Left lung (tissue), 10 donors: ENCODE measurements around the gene NUDT3. TPM values are rescaled to one million over a fixed set of nuclear protein-coding genes. Genes with fewer than 3 reads are reported as not detected.
A peak's percentile ranks its signal among the peaks of the same experiment; 100 is the strongest.

Experiments
- ATAC-seq: fragments of 200-7000 bp; cut with Tn5 transposase; one replicate; pipeline ENCODE4 v1.9.1; 2020; ENCODE audit warnings: moderate library complexity
- DNase-seq, 4 donors: peaks; one replicate each; pipeline ENCODE4 v3.0.0-alpha.2; 2013 to 2020
- H3K27ac ChIP-seq, 2 donors: fragments of 200-600 bp; sonication (generic) in 1 of 2; one replicate each; pipeline versions ENCODE4 v1.5.0 to v1.8.0; 2020 to 2021
- H3K27me3 ChIP-seq, 2 donors: fragments of 200-600 bp; sonication (generic) in 1 of 2; one replicate each; pipeline versions ENCODE4 v1.5.0 to v1.8.0; 2020 to 2021
- H3K36me3 ChIP-seq, 2 donors: fragments of 200-600 bp; sonication (generic) in 1 of 2; one replicate each; pipeline versions ENCODE4 v1.5.0 to v1.8.0; 2020 to 2021
- H3K4me1 ChIP-seq, 2 donors: fragments of 200-600 bp; one replicate each; pipeline ENCODE4 v1.8.0; 2021
- H3K4me3 ChIP-seq, 2 donors: fragments of 200-600 bp; sonication (generic) in 1 of 2; one replicate each; pipeline versions ENCODE4 v1.5.0 to v1.8.0; 2020 to 2021; ENCODE audit warnings: mild to moderate bottlenecking in 1 of 2
- H3K9me3 ChIP-seq, 2 donors: fragments of 200-600 bp; sonication (generic) in 1 of 2; one replicate each; pipeline versions ENCODE4 v1.5.0 to v1.8.0; 2020 to 2021
- intact Hi-C, 2 donors: fragments of 100-400 bp; cut with DNase I; formaldehyde crosslinking; loops; one replicate each; pipeline versions ENCODE4 v1.11.2 to v1.14.2; 2022
- polyA plus RNA-seq, 6 donors: library from polyadenylated mRNA; unstranded; fragments of 120-200 nt; gene quantifications; one replicate each; pipeline ENCODE4 v1.2.1, GENCODE V29; 2013; ENCODE audit not compliant: insufficient read length in 6 of 6
- total RNA-seq, 2 donors: library from RNA; stranded (reverse); fragmentation: NEBNext Ultra II Directional; extraction: Animal tissue kit (Norgen Biotek cat#: 25700); gene quantifications; one replicate each; pipeline ENCODE4 v1.2.1, GENCODE V29; 2021
- TF ChIP-seq, protein P1 (sequence below), 2 donors: fragments of 200-600 bp; sonication (generic) in 1 of 2; IDR thresholded peaks; one replicate each; pipeline versions ENCODE4 v1.5.0 to v1.8.0; 2021; ENCODE audit warnings: antibody characterized with exemption in 2 of 2
- donor health status: DM: no; HTN: yes; CAD: no.
- donor health status: DM: no; HTN: no; CAD: no.

The NUDT3 gene
- total and polyA plus RNA-seq, 8 donors: 10.5 to 27.9 (median 14.9) TPM

DNA sequence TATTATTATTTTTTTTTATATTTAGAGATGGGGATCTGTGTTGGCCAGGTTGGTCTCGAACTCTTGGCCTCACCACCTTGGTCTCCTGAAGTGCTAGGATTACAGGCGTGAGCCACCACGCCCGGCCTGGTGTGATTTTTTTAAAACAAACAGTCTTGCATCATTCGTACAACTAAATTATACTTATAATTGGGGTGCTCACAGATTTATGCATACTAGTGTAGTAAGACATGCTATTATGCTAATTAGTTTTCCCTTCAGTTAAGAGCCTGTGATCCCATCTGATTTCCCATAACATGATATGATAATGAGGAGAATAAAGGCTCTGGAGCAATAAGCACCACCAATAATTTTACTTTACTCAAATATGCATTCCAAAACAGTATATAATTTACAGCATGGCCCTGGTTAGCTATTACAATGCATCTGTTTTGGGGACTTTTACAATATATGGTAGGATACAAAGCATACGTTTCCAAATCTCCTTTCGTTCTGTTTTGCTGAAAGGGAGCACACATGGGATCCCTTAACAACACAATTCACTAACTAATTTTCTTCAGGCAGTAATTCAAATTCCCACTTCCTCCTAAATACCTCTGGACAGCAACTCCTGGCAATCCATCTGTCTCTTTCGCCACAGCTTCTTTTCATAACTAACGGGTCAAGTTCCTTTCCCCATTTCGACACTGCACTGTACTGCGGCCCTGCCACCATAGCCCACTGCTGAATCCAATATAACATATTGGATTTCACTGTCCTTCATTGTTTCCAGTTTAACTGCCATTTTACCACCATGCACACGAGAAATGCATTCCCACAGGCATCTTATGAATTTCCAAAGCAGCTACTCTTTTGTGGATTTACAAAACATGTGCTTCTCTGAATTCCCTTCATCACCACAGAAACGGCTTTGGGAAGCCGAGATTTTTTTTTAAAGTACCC is 1.7 kb downstream of the NUDT3 start:
- Histone ChIP-seq H3K27me3 (no peaks in the 10 kb centered on the region), H3K9me3 (no peaks in the 10 kb centered on the region), H3K36me3 (no peaks in the 10 kb centered on the region), H3K4me1 (peaks cover 7 to 66% of the 10 kb centered on the region in 2 donors), H3K4me3 (peak overlapping the region; percentile 77 to 94), H3K27ac (peak overlapping the region; percentile 94 to 99)
- peak; percentile 34 for ATAC-seq
- DNase-seq: peak in 3 of 4 donors; percentile 36 to 51 (median 48)
- TF ChIP-seq, protein P1, sequence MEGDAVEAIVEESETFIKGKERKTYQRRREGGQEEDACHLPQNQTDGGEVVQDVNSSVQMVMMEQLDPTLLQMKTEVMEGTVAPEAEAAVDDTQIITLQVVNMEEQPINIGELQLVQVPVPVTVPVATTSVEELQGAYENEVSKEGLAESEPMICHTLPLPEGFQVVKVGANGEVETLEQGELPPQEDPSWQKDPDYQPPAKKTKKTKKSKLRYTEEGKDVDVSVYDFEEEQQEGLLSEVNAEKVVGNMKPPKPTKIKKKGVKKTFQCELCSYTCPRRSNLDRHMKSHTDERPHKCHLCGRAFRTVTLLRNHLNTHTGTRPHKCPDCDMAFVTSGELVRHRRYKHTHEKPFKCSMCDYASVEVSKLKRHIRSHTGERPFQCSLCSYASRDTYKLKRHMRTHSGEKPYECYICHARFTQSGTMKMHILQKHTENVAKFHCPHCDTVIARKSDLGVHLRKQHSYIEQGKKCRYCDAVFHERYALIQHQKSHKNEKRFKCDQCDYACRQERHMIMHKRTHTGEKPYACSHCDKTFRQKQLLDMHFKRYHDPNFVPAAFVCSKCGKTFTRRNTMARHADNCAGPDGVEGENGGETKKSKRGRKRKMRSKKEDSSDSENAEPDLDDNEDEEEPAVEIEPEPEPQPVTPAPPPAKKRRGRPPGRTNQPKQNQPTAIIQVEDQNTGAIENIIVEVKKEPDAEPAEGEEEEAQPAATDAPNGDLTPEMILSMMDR (IDR thresholded peaks at IDR 0.05): no peak
- intact Hi-C loops: no loop called here

DNA sequence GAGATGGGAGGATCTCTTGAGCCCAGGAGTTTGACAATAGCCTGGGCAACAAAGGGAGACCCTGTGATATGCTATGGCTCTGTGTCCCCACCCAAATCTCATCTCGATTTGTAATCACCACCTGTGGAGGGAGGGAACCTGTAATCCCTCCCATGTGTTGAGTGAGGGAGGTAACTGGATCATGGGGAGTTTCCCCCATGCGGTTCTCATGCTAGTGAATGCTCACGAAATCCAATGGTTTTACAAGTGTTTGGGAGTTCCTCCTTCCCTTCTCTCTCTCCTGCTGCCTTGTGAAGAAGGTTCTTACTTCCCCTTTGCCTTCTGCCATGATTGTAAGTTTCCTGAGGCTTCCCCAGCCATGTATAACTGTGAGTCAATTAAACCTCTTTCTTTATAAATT is 3.4 kb downstream of the NUDT3 start:
- DNase-seq (no peak), ATAC-seq (no peak)
- H3K27me3 ChIP-seq: no peaks in the 10 kb centered on the region
- peaks cover 7 to 81% of the 10 kb centered on the region in 2 donors for H3K4me1 ChIP-seq
- peak overlapping the region in 1 of 2 donors; percentile 18 for H3K27ac ChIP-seq
- H3K9me3 ChIP-seq: no peaks in the 10 kb centered on the region
- no peaks in the 10 kb centered on the region for H3K36me3 ChIP-seq
- TF ChIP-seq, protein P1 (IDR thresholded peaks at IDR 0.05): no peak
- intact Hi-C loops: no loop called here
- H3K4me3 ChIP-seq: no peak overlapping the region

DNA sequence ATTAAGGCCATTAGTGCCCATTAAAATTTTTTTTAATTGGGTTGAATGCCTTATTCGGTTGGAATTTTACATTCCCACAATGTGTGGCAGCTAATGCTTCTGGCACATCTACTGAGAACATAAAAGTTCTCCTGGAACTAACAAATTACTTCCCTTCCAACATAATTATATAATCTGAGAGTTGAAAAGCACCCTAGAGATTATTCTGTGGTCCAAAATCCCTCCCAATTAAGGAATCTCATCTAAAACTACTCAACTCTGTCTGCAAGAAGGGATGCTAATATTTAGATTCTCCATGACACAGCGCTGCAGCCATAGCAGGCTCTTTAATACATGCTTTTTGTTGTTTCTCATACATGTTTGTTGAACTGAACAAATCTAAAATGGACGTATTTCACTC is 4.0 kb downstream of the NUDT3 start:
- intact Hi-C loops: no loop called here
- no peaks in the 10 kb centered on the region for H3K27me3 ChIP-seq
- peaks cover 5 to 81% of the 10 kb centered on the region in 2 donors for H3K4me1 ChIP-seq
- no peak for ATAC-seq
- no peak overlapping the region for H3K27ac ChIP-seq
- no peaks in the 10 kb centered on the region for H3K36me3 ChIP-seq
- no peak overlapping the region for H3K4me3 ChIP-seq
- TF ChIP-seq, protein P1 (IDR thresholded peaks at IDR 0.05): no peak
- no peaks in the 10 kb centered on the region for H3K9me3 ChIP-seq
- DNase-seq: no peak

DNA sequence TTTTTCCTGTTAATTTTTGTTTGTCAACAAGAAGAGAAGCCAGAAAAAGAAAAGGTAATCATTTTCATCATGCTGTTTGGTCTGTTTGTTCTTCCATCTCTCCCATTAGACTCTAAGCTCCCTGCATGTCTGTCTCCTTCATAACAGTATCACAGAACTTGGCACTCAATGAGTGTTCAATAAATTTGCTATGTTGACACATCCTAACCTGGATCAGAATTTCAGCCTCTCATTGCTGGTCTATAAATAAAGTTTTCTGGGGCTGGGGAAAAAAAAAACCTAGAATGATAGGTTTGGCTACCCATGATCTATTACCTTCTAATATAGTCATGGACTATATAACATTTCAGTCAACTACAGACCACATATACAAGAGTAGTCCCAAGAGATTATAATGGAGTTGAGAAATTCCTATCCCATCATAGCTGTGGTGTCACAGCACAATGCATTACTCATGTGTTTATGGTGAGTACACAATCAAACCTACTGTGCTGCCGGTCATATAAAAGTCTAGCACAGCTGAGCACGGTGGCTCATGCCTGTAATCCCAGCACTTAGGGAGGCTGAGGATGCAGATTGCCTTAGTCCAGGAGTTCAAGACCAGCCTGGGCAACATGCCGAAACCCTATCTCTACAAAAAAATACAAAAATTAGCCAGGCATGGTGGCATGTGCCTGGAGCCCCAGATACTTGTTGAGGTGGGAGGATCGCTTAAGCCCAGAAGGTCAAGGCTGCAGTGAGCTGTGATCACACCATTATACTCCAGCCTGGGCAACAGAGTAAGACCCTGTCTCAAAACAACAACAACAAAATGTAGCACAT is 5.9 kb downstream of the NUDT3 start:
- Histone ChIP-seq H3K9me3 (no peaks in the 10 kb centered on the region), H3K4me3 (no peak overlapping the region), H3K36me3 (no peaks in the 10 kb centered on the region), H3K27me3 (no peaks in the 10 kb centered on the region), H3K4me1 (peaks cover 0 to 85% of the 10 kb centered on the region in 2 donors), H3K27ac (no peak overlapping the region)
- DNase-seq: no peak
- ATAC-seq: no peak
- intact Hi-C loops: no loop called here
- TF ChIP-seq, protein P1 (IDR thresholded peaks at IDR 0.05): no peak

DNA sequence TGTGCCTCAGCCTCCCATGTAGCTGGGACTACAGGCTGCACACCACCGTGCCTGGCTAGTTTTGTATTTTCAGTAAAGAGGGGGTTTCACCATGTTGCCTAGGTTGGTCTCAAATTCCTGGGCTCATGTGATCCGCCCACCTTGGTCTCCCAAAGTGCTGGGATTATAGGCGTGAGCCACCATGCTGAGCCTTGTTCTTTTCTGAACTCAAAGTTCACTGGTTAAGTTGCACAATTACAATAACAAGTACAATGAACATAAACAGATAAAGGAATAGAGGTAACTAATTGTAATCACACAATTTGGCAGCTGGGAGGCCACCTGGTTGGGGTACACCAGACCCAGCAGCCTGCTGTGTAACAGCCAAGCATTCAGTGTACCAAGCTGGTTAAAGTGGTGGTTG is 6.7 kb downstream of the NUDT3 start:
- Histone ChIP-seq H3K4me3 (no peak overlapping the region), H3K9me3 (no peaks in the 10 kb centered on the region), H3K27me3 (no peaks in the 10 kb centered on the region), H3K27ac (no peak overlapping the region), H3K36me3 (no peaks in the 10 kb centered on the region), H3K4me1 (peaks cover 0 to 78% of the 10 kb centered on the region in 2 donors)
- DNase-seq: no peak
- intact Hi-C loops: no loop called here
- no peak for ATAC-seq
- TF ChIP-seq, protein P1 (IDR thresholded peaks at IDR 0.05): no peak
